Activated CD4-positive, alpha-beta T cell treated with anti-CD3 and anti-CD28 coated beads, Interleukin-2, Interleukin-6, amounts not matched to agents 100 ng/mL and 50 ng/mL, durations not matched to agents 16 hours and 8 hours (primary cell): ENCODE measurements around the gene LEPROT.

Experiments used
- DNase-seq: peaks from one replicate; pipeline ENCODE4 v3.0.0-alpha.2; 2020

The LEPROT gene

DNA sequence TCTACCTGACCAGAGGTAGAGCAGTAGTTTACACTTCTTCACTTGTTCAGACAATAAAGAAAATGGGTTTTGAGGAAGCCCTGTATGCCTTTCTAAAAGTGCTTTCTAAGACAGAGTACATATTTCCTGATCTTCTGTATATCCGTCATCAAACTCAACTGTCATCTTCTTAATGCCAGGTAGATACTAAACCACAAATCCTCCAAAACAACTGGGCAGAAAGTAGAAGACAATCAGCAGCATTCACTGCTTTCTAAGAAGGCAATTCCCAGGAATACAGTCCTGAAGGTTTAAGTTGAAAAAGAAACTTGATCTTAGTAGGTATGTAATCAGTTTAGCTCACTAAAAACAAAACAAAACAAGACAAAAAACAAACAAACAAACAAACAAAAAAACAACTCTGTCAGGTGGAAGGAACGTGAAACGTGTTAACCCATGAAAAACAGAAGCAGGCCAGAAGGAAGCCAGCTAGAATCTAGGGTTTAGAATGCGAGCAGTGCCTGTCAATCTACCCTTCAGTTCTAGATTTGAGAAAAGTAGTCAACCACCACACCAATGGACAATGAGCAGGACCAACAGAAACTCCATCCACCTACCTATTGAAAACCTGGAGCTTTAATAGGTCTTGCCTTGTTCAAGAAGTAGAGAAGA lies 59.2 kb downstream of the LEPROT start:
- no peak for DNase-seq

DNA sequence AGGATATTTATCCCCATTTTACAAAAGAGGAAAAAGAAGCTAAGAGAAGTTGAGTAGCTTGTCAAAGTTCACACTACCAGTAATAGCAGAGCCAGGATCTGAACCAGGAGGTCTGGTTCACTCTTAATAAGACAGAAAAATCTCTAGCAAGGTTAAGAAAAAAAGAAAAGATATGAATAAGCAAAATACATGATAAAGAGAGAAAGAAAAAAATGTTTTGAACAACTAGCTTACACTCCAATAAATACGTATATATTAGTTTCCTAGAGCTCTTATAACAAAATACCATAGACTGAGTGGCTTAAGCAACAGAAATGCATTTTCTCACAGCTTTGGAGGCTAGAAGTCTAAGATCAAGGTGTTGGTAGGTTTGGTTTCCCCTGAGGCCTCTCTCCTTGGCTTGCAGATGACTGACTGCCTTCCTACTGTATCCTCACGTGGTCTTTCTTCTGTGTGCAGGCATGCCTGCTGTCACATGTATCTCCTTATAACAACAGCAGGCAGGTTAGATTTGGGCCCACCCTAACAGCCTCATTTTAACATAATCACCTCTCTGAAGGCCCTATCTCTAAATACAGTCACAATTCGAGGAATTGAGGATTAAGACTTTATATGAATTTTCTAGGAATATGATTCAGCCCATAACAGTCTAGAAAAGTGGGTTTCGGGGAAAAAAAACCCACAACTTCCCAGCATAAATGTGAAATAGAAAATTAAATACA lies 60.4 kb downstream of the LEPROT start:
- no peak for DNase-seq

- DNase-seq: no peak
Measured at GRCh38 chr1:65483993-65484754, 63.7 kb downstream of the LEPROT start.
